IMR-90 (cell line): ENCODE results near the gene CBX6. TPM values are rescaled to one million over a fixed set of nuclear protein-coding genes. Genes with fewer than 3 reads are reported as not detected.
A peak's percentile ranks its signal among the peaks of the same experiment; 100 is the strongest.

Experiments
- ATAC-seq: fragments of 200-7000 bp; cut with Tn5 transposase; 2 replicates; pipeline ENCODE4 v1.9.1; 2020; ENCODE audit warnings: low read depth, mild to moderate bottlenecking, moderate library complexity
- BruUV-seq: library from RNA; stranded (reverse); fragments of 400-500 nt; replicated peaks from 2 replicates; lab custom pipeline; 2021; lab: Mats Ljungman, UMichigan
- CTCF ChIA-PET: fragments of 300-600 bp; formaldehyde crosslinking; extraction: SDS; loops from one replicate; lab custom pipeline; 2021; ENCODE audit warnings: antibody characterized with exemption; lab: Yijun Ruan, JAX
- POLR2A ChIA-PET: fragments of 300-600 bp; sonication (Branson Sonifier 250); formaldehyde crosslinking; loops from one replicate; lab custom pipeline; 2022; ENCODE audit warnings: antibody characterized with exemption; ENCODE audit not compliant: unreplicated experiment; lab: Charles Lee
- DNase-seq: peaks from one replicate; pipeline ENCODE4 v3.0.0; 2013
- H2AFZ ChIP-seq: replicated peaks from 2 replicates; pipeline ENCODE3; 2013; ENCODE audit warnings: low read length, mild to moderate bottlenecking; ENCODE audit not compliant: poor library complexity
- H2AK5ac ChIP-seq: 2 replicates; pipeline ENCODE4 v1.6.1; 2013; ENCODE audit warnings: low read depth, low read length, inconsistent platforms
- H2AK9ac ChIP-seq: replicated peaks from 2 replicates; pipeline ENCODE3; 2013; ENCODE audit warnings: mild to moderate bottlenecking, low read depth, low read length, moderate library complexity; ENCODE audit not compliant: poor library complexity
- H2BK120ac ChIP-seq: 2 replicates; pipeline ENCODE4 v1.6.1; 2013; ENCODE audit warnings: low read depth, low read length, inconsistent platforms
- H2BK15ac ChIP-seq: 3 replicates; pipeline ENCODE4 v1.6.1; 2013; ENCODE audit warnings: low read depth, low read length, inconsistent platforms
- H2BK20ac ChIP-seq: 2 replicates; pipeline ENCODE4 v1.6.1; 2013; ENCODE audit warnings: low read depth, mild to moderate bottlenecking, inconsistent platforms, low read length, moderate library complexity
- H2BK5ac ChIP-seq: 2 replicates; pipeline ENCODE4 v1.6.1; 2013; ENCODE audit warnings: mild to moderate bottlenecking, low read depth, low read length, inconsistent platforms; ENCODE audit not compliant: poor library complexity, severe bottlenecking
- H3K14ac ChIP-seq: replicated peaks from 2 replicates; pipeline ENCODE4 v1.6.1; 2013; ENCODE audit warnings: low read depth, low read length, inconsistent platforms
- H3K18ac ChIP-seq: 2 replicates; pipeline ENCODE4 v1.6.1; 2013; ENCODE audit warnings: low read depth, low read length, control low read depth
- H3K23ac ChIP-seq: 2 replicates; pipeline ENCODE4 v1.6.1; 2013; ENCODE audit warnings: low read depth, low read length, inconsistent platforms
- H3K27ac ChIP-seq: 2 replicates; pipeline ENCODE4 v1.5.1; 2013; ENCODE audit warnings: mild to moderate bottlenecking, control low read depth, low read length; ENCODE audit not compliant: insufficient read depth
- H3K27me3 ChIP-seq: 2 replicates; pipeline ENCODE4 v1.6.1; 2013; ENCODE audit warnings: low read length; ENCODE audit not compliant: control insufficient read depth, insufficient read depth
- H3K36me3 ChIP-seq: 2 replicates; pipeline ENCODE4 v1.6.1; 2013; ENCODE audit warnings: low read length, mixed read lengths; ENCODE audit not compliant: control insufficient read depth, insufficient read depth
- H3K4ac ChIP-seq: 2 replicates; pipeline ENCODE4 v1.6.1; 2013; ENCODE audit warnings: low read depth, low read length, inconsistent platforms
- H3K4me1 ChIP-seq: 2 replicates; pipeline ENCODE4 v1.6.1; 2013; ENCODE audit warnings: low read length, mixed read lengths; ENCODE audit not compliant: control insufficient read depth, insufficient read depth
- H3K4me2 ChIP-seq: 2 replicates; pipeline ENCODE4 v1.6.1; 2013; ENCODE audit warnings: low read depth, mild to moderate bottlenecking, control low read depth, low read length, moderate library complexity
- H3K4me3 ChIP-seq: 2 replicates; pipeline ENCODE4 v1.5.1; 2013; ENCODE audit warnings: low read depth, mild to moderate bottlenecking, control low read depth, low read length, moderate library complexity; ENCODE audit not compliant: insufficient read depth
- H3K56ac ChIP-seq: 2 replicates; pipeline ENCODE4 v1.6.1; 2013; ENCODE audit warnings: low read length, inconsistent platforms; ENCODE audit not compliant: insufficient read depth; ENCODE audit errors: extremely low read depth
- H3K79me1 ChIP-seq, 2 experiments: 2 replicates each; pipeline ENCODE4 v1.6.1; 2013; ENCODE audit warnings: low read length in 2 of 2, inconsistent platforms in 1 of 2, low read depth in 1 of 2
- H3K9ac ChIP-seq: 2 replicates; pipeline ENCODE4 v1.6.1; 2013; ENCODE audit warnings: low read depth, low read length, control low read depth
- H3K9me1 ChIP-seq: 2 replicates; pipeline ENCODE4 v1.6.1; 2013; ENCODE audit warnings: low read length, inconsistent platforms; ENCODE audit not compliant: insufficient read depth
- H3K9me3 ChIP-seq: 2 replicates; pipeline ENCODE4 v1.6.1; 2013; ENCODE audit warnings: low read length; ENCODE audit not compliant: control insufficient read depth, insufficient read depth
- H4K20me1 ChIP-seq: 2 replicates; pipeline ENCODE4 v1.6.1; 2013; ENCODE audit warnings: low read length, inconsistent platforms; ENCODE audit not compliant: insufficient read depth
- H4K5ac ChIP-seq: 2 replicates; pipeline ENCODE4 v1.6.1; 2013; ENCODE audit warnings: mild to moderate bottlenecking, low read depth, low read length, control low read depth
- H4K8ac ChIP-seq, 2 experiments: 2 replicates each; pipeline ENCODE4 v1.6.1; 2013; ENCODE audit warnings: low read depth in 2 of 2, low read length in 2 of 2, control low read depth in 1 of 2, inconsistent platforms in 1 of 2
- H4K91ac ChIP-seq: 2 replicates; pipeline ENCODE4 v1.6.1; 2013; ENCODE audit warnings: low read depth, low read length, inconsistent platforms; ENCODE audit not compliant: insufficient read depth
- BHLHE40 ChIP-seq: fragments of 150-350 bp; IDR thresholded peaks from 2 replicates; pipeline ENCODE4 v1.6.1; 2016; ENCODE audit warnings: mild to moderate bottlenecking, low read depth, low read length
- ELK1 ChIP-seq: fragments of 150-350 bp; IDR thresholded peaks from 2 replicates; pipeline ENCODE4 v1.6.1; 2016; ENCODE audit warnings: low read depth, mild to moderate bottlenecking, low read length, moderate library complexity, borderline replicate concordance
- FOS ChIP-seq: fragments of 150-350 bp; IDR thresholded peaks from 2 replicates; pipeline ENCODE4 v1.6.1; 2016; ENCODE audit warnings: low read depth, low read length
- MXI1 ChIP-seq: IDR thresholded peaks from 2 replicates; pipeline ENCODE4 v1.6.1; 2012; ENCODE audit warnings: low read depth, mild to moderate bottlenecking, low read length, moderate library complexity, borderline replicate concordance
- RAD21 ChIP-seq: IDR thresholded peaks from 2 replicates; pipeline ENCODE4 v1.6.1; 2012; ENCODE audit warnings: low read length, improper control_type of control experiment
- RFX5 ChIP-seq: IDR thresholded peaks from 2 replicates; pipeline ENCODE4 v1.8.0; 2012; ENCODE audit warnings: low read depth, mild to moderate bottlenecking, low read length, moderate library complexity
- WGBS, 2 experiments: methylation state at CpG; one replicate each; pipeline versions ENCODE4 v1.1.5 to v1.1.7; 2013; ENCODE audit warnings: missing lambda C conversion rate in 2 of 2; ENCODE audit not compliant: insufficient read length in 1 of 2; ENCODE audit errors: extremely low coverage in 2 of 2; 5-methylcytosine and 5-hydroxymethylcytosine counted together
- dilution Hi-C: fragments of 300-500 bp; cut with HindIII; formaldehyde crosslinking; loops from one replicate; pipeline ENCODE4 v1.14.3; 2018; ENCODE audit warnings: low sequenced_read_pairs; ENCODE audit not compliant: unreplicated experiment
- in situ Hi-C: fragments of 300-500 bp; cut with MboI; formaldehyde crosslinking; loops from 3 replicates; pipeline ENCODE4 v1.14.3; 2019; ENCODE audit warnings: low sequenced_read_pairs, inconsistent platforms, mixed read lengths
- intact Hi-C: fragments of 100-400 bp; cut with micrococcal nuclease; formaldehyde crosslinking; loops from 2 replicates; pipeline ENCODE4 v1.10.0; 2022
- polyA plus RNA-seq, 3 experiments: library from polyadenylated mRNA; depleted of rRNA; stranded (reverse); fragments of >200 nt; gene quantifications; 2 replicates each; pipeline ENCODE4 v1.2.3, GENCODE V29; 2012; ENCODE audit warnings: low replicate concordance in 1 of 3
- total RNA-seq: library from RNA; depleted of rRNA; stranded (reverse); fragments of >200 nt; gene quantifications from 2 replicates; pipeline ENCODE4 v1.2.3, GENCODE V29; 2012

The CBX6 gene
- total and polyA plus RNA-seq, 2 of the 4 experiments (the other 2 are of a cell fraction): 15.2 to 19.0 TPM

GRCh38 chr22:38868286-38868721, 3.7 kb downstream of the CBX6 start:
- WGBS, 2 experiments: 100% methylated on average over 2 of the region's 8 CpGs; no CpG with 5 or more reads in 1 of the 2 experiments
- no peak overlapping the region for H4K91ac ChIP-seq
- peak overlapping the region; percentile 91 for H2AK9ac ChIP-seq
- H3K18ac ChIP-seq: no peak overlapping the region
- H2BK5ac ChIP-seq: no peak overlapping the region
- H4K20me1 ChIP-seq: peaks cover 58% of the 10 kb centered on the region
- dilution Hi-C loops: no loop called here
- intact Hi-C loops: no loop called here
- H3K9me1 ChIP-seq: no peaks in the 10 kb centered on the region
- ATAC-seq (no peak), DNase-seq (no peak)
- ChIA-PET CTCF (interaction anchor here (1.3 to 1.4 kb wide), 2 partner anchors 99 to 133 kb away, joined by 4 read pairs; no protein-coding TSS in a partner anchor), POLR2A (no interaction called here)
- H3K56ac ChIP-seq: no peak overlapping the region
- in situ Hi-C loops: loop anchor here (10.0 to 25.0 kb wide), 2 partner anchors 244 to 436 kb away; no protein-coding TSS in a partner anchor
- H2AK5ac ChIP-seq: peak overlapping the region; percentile 74
- no peaks in the 10 kb centered on the region for H3K4me1 ChIP-seq
- no peak overlapping the region for H3K14ac ChIP-seq
- no peak overlapping the region for H2AFZ ChIP-seq
- H4K8ac ChIP-seq: no peak overlapping the region
- no peak overlapping the region for H2BK120ac ChIP-seq
- no peak overlapping the region for H4K5ac ChIP-seq
- TF ChIP-seq FOS: no peak
- TF ChIP-seq ELK1: no peak
- no peak for TF ChIP-seq MXI1
- TF ChIP-seq RAD21: no peak
- TF ChIP-seq BHLHE40: no peak
- no peak for TF ChIP-seq RFX5
- H3K9me3 ChIP-seq: no peaks in the 10 kb centered on the region
- H3K4me3 ChIP-seq: no peak overlapping the region
- H3K23ac ChIP-seq: no peak overlapping the region
- H3K4ac ChIP-seq: no peak overlapping the region
- H3K79me1 ChIP-seq: peaks cover 20 to 61% of the 10 kb centered on the region in 2 experiments
- H2BK15ac ChIP-seq: no peak overlapping the region
- peaks cover 28% of the 10 kb centered on the region for H3K36me3 ChIP-seq
- H3K27ac ChIP-seq: no peak overlapping the region
- H2BK20ac ChIP-seq: no peak overlapping the region
- H3K27me3 ChIP-seq: no peaks in the 10 kb centered on the region
- no peak overlapping the region for H3K4me2 ChIP-seq
- no peak overlapping the region for H3K9ac ChIP-seq
- no TSS peak for BruUV-seq
